NB4 (cell line): Measurements from ENCODE around the gene CRIP1.

Source experiments
- DNase-seq: peaks from one replicate; pipeline ENCODE4 v3.0.0; 2010; ENCODE audit warnings: low read depth
- H3K4me3 ChIP-seq: one replicate; pipeline ENCODE4 v1.5.1; 2011; ENCODE audit warnings: mild to moderate bottlenecking, low read depth, low read length, moderate library complexity
- CTCF ChIP-seq: IDR thresholded peaks from one replicate; pipeline ENCODE4 v1.5.1; 2012; ENCODE audit warnings: low read depth, low read length
- MAX ChIP-seq: IDR thresholded peaks from 2 replicates; pipeline ENCODE4 v1.6.1; 2011; ENCODE audit warnings: low read depth, low read length
- MYC ChIP-seq: IDR thresholded peaks from 2 replicates; pipeline ENCODE4 v1.6.1; 2011; ENCODE audit warnings: low read depth, low read length
- POLR2A ChIP-seq: IDR thresholded peaks from 2 replicates; pipeline ENCODE4 v1.6.1; 2011; ENCODE audit warnings: mild to moderate bottlenecking; ENCODE audit not compliant: insufficient read length; ENCODE audit errors: extremely low read depth

Gene CRIP1

DNA sequence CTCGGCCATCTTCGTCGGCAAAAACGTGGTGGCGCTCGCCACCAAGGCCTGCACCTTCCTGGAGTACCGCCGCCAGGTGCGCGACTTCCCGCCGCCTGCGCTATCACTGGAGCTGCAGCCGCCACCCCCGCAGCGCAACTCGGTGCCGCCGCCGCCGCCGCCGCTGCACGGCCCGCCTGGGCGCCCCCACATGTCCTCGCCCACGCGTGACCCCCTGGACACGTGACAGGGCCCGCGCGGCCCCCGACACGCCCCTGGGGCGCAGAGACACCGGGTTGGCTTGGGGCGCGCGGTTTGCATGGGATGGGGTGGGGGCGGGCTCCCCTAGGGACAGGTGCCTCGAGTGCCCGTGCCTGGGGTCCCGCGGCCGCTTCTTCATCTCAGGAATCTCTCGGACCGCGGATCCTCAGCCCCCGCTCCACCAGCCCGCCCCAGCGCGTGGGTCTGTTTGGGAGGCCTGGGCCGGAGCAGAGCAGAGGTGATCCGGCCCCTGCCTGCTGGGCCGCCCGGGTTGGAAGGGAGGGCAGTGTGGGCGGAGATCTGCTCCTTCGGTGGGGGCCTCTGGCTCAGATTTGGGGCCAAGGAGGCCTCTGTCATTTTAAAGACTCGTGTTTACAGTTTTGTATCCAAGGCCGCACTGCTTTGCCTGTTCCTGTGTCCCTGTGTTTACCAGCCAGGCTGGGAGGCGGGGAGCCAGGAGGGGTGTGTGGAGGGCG lies 43.0 kb downstream of the CRIP1 start:
- DNase-seq: no peak
- no peak for TF ChIP-seq MAX
- no peak for TF ChIP-seq CTCF
- TF ChIP-seq POLR2A: no peak
- no peak for TF ChIP-seq MYC
- no peak overlapping the region for H3K4me3 ChIP-seq

DNA sequence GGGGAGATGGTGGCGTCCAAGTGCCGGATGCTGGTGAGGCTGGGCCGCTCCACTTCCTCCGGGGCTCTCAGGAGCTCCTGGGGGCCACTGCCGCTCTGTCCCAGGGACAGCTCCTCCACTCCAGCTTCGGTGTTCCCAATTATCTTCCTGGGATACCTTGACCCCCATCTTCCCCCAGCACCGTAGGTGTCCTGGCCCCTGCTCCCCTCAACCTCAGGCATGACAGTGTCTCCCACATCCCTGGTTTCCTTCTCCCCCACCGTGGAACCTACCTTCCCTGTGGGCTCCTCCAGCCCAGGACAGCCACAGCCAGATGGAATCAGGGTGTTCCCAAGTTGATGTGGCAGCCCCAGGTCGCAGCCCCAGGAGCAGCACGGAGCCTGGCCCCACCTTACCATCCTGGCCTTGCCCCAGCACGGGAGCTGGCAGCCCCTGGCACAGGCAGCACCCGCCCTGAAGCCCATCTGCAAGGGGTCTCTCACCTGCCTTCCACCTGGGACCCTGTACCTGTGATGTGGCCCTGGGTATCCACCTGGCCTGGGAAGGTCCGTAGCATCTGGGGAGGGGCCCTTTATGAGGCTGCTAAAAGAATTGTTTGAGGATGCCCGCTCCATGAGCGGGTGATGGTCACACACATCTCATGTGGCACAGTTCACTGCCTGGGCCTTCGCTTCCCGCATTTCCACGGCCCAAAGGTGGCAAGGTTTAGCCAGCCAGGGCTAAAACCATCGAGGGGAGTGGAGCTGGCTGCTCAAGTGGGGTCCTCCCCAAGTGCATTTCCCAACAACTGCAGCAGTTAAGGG lies 43.8 kb downstream of the CRIP1 start:
- no peak for TF ChIP-seq POLR2A
- DNase-seq: no peak
- no peak overlapping the region for H3K4me3 ChIP-seq

DNA sequence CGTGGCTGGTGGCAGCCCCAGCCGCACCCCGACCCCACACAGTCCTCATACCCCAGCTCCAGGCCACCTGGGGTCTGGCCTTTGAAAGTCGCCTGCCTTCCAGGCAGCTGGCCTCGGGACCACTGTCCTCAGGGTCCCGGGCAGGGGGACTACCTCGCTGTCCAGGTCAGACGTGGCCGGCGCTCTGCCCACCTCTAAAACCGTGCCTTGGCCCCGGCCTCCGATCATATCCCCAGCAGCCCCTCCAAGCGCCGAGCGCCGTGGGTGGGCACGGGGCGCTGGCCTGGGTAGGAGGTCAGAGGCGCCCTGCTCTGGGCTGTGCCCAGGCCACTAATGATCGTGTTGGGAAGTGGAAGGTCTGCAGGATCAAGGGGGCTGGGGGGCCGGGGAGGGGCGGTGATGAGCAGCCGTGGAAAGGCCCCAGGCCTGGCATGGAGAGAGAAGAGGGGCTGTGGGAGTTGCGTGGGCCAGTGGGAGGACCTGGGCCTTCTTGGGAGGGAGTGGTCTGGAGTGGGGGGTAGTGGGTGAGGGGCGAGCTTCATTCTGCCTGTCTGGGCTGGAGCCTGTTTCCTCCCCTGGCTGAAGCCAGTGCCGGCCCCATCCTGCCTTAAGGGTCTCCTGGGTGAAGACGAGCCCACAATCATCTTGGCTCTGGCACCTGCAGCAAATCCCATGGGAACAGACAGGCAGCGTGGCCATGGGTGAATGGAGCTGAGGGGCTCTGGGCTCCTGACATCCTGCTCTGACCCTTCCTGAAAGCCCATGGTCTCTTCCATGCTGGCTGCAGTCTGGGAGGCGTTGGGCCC lies 44.6 kb downstream of the CRIP1 start:
- H3K4me3 ChIP-seq: no peak overlapping the region
- TF ChIP-seq POLR2A (no peak), MAX (no peak), CTCF (no peak), MYC (no peak)
- DNase-seq: no peak

DNA sequence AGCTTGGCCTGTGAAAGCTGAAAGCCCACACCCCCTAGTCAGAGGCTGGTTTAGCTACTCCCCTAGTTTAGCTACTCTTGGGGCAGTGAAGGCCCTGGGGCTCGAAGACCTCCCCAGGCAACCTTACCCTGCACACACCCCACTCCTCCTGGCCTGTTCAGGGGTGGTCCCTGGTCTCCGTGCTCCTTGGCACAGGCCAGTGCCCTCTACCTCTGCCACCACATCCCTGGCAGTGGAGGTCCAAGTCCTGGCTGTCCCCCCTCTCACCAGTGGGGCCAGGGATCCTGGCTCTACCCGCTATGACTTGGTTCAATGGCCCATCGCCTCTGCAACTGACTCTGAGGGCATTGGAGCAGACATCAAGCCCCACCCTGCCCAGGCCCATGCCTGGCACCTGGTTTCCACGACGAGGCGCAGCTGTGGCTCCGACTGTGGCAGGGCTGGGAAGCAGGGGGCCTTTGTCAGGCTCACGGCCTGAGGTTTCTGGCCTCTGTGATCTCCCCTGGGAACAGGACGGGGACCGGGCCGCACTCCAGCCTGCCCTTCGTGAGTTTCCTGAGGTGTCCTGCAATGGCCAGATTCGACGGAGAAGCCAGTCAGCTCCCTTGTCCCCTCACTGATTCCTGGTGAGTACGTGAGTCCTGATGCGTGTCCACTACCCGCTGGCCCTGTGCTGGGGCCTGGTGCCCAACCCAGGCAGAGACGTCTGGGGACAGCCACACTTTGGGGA lies 45.4 kb downstream of the CRIP1 start:
- TF ChIP-seq POLR2A (no peak), CTCF (no peak), MYC (no peak), MAX (no peak)
- no peak overlapping the region for H3K4me3 ChIP-seq
- no peak for DNase-seq

- peak; percentile 81 for DNase-seq
- no peak overlapping the region for H3K4me3 ChIP-seq
- TF ChIP-seq MYC (no peak), CTCF (peak; percentile 60), POLR2A (no peak), MAX (no peak)
Measured at GRCh38 chr14:105532735-105533141, 46.1 kb downstream of the CRIP1 start.

GRCh38 chr14:105533391-105533790 lies 46.7 kb downstream of the CRIP1 start:
- no peak overlapping the region for H3K4me3 ChIP-seq
- TF ChIP-seq POLR2A: no peak
- TF ChIP-seq MYC: no peak
- no peak for TF ChIP-seq MAX
- TF ChIP-seq CTCF: no peak

More at GRCh38 chr14:105533391-105533790, 46.7 kb downstream of the CRIP1 start:
- no peak for DNase-seq
